GM18870 (cell line): ENCODE results near the gene SPATA24.
"Not testable (repeated sequence)": the region's sequence is repeated elsewhere in the genome, so short reads cannot be mapped to it uniquely, and the experiment has no call there.

Experiments used
- ATAC-seq: cut with Tn5 transposase; IDR thresholded peaks from one replicate; pipeline ENCODE4 v1.9.1; 2021; ENCODE audit warnings: moderate library complexity; ENCODE audit not compliant: unreplicated experiment

SPATA24 gene

GRCh38 chr5:139354186-139354585 lies 49.7 kb downstream of the SPATA24 start:
- no peak for ATAC-seq

- ATAC-seq = not testable (repeated sequence)
Observed at GRCh38 chr5:139347863-139348262, 56.0 kb downstream of the SPATA24 start.
